Activated naive CD8-positive, alpha-beta T cell treated with anti-CD3 and anti-CD28 coated beads, Interleukin-2, amount 10 ng/mL, durations not matched to agents 7 days and 5 days (primary cell): Measurements from ENCODE around the gene CNPY3. TPM values are rescaled to one million over a fixed set of nuclear protein-coding genes. Genes with fewer than 3 reads are reported as not detected.
"Not testable (repeated sequence)": the region's sequence is repeated elsewhere in the genome, so short reads cannot be mapped to it uniquely, and the experiment has no call there.

Source experiments
- ATAC-seq: fragments of 150-1000 bp; cut with Tn5 transposase; one replicate; pipeline ENCODE4 v1.10.0; 2021; ENCODE audit warnings: low read depth, moderate library complexity
- POLR2A ChIA-PET: fragments of 350-600 bp; sonication (Branson Sonifier 250); formaldehyde crosslinking; loops from one replicate; lab custom pipeline; 2021; ENCODE audit warnings: antibody characterized with exemption; lab: Charles Lee
- DNase-seq: peaks from one replicate; pipeline ENCODE4 v3.0.0; 2021
- H3K27ac Mint-ChIP-seq: one replicate; pipeline ENCODE4 v1.8.0; 2022; ENCODE audit warnings: mild to moderate bottlenecking, mixed read lengths
- H3K27me3 Mint-ChIP-seq: one replicate; pipeline ENCODE4 v1.8.0; 2022; ENCODE audit warnings: mild to moderate bottlenecking, moderate library complexity, mixed read lengths
- H3K36me3 Mint-ChIP-seq: one replicate; pipeline ENCODE4 v1.8.0; 2021; ENCODE audit warnings: mild to moderate bottlenecking, mixed read lengths
- H3K4me1 Mint-ChIP-seq: one replicate; pipeline ENCODE4 v1.8.0; 2021; ENCODE audit warnings: mixed read lengths
- H3K4me3 Mint-ChIP-seq: one replicate; pipeline ENCODE4 v1.8.0; 2022; ENCODE audit warnings: mild to moderate bottlenecking, moderate library complexity, mixed read lengths
- H3K9me3 Mint-ChIP-seq: one replicate; pipeline ENCODE4 v1.8.0; 2021; ENCODE audit warnings: mixed read lengths
- total RNA-seq, 2 experiments: library from RNA; stranded (reverse); gene quantifications; one replicate each; pipeline ENCODE4 v1.2.3, GENCODE V29; 2021

Gene CNPY3
- total RNA-seq, 2 experiments from 2014 or later: 90.8 to 91.4 TPM

GRCh38 chr6:42942444-42942843 lies 13.2 kb downstream of the CNPY3 start:
- H3K27me3 Mint-ChIP-seq: no peaks in the 10 kb centered on the region
- peaks cover 4% of the 10 kb centered on the region for H3K4me1 Mint-ChIP-seq
- H3K36me3 Mint-ChIP-seq: peaks cover 13% of the 10 kb centered on the region
- ATAC-seq (no peak), DNase-seq (no peak)
- POLR2A ChIA-PET: no interaction called here
- no peaks in the 10 kb centered on the region for H3K9me3 Mint-ChIP-seq
- H3K27ac Mint-ChIP-seq: no peak overlapping the region
- H3K4me3 Mint-ChIP-seq: no peak overlapping the region

GRCh38 chr6:42947950-42948349 lies 18.7 kb downstream of the CNPY3 start:
- Mint-ChIP-seq H3K4me3 (no peak overlapping the region), H3K4me1 (no peaks in the 10 kb centered on the region), H3K36me3 (peaks cover 3% of the 10 kb centered on the region), H3K9me3 (no peaks in the 10 kb centered on the region), H3K27ac (no peak overlapping the region), H3K27me3 (no peaks in the 10 kb centered on the region)
- ATAC-seq (no peak), DNase-seq (no peak)
- POLR2A ChIA-PET: no interaction called here

- Mint-ChIP-seq H3K4me1 (no peaks in the 10 kb centered on the region), H3K36me3 (no peaks in the 10 kb centered on the region), H3K9me3 (no peaks in the 10 kb centered on the region), H3K27me3 (no peaks in the 10 kb centered on the region), H3K27ac (no peak overlapping the region), H3K4me3 (no peak overlapping the region)
- POLR2A ChIA-PET: no interaction called here
- ATAC-seq (no peak), DNase-seq (no peak)
These were observed 23.1 kb downstream of the CNPY3 start for GRCh38 chr6:42952389-42952788.

- POLR2A ChIA-PET, H3K4me1 Mint-ChIP-seq, H3K27ac Mint-ChIP-seq, H3K27me3 Mint-ChIP-seq, ATAC-seq, H3K4me3 Mint-ChIP-seq, H3K36me3 Mint-ChIP-seq, DNase-seq, H3K9me3 Mint-ChIP-seq: not testable (repeated sequence)
These were observed 25.1 kb downstream of the CNPY3 start for GRCh38 chr6:42954405-42954804.

- Mint-ChIP-seq H3K9me3 (no peaks in the 10 kb centered on the region), H3K36me3 (peaks cover 6% of the 10 kb centered on the region), H3K27ac (no peak overlapping the region), H3K4me1 (peaks cover 11% of the 10 kb centered on the region), H3K27me3 (peaks cover 6% of the 10 kb centered on the region), H3K4me3 (no peak overlapping the region)
- ATAC-seq (no peak), DNase-seq (no peak)
- POLR2A ChIA-PET: interaction anchor here (0.8 kb wide), 1 partner anchor 20 kb away, joined by 3 read pairs; no protein-coding TSS in a partner anchor
These were observed 28.8 kb downstream of the CNPY3 start for GRCh38 chr6:42958125-42958524.

- H3K4me1 Mint-ChIP-seq: peaks cover 11% of the 10 kb centered on the region
- peak overlapping the region; percentile 77 for H3K4me3 Mint-ChIP-seq
- no peaks in the 10 kb centered on the region for H3K9me3 Mint-ChIP-seq
- DNase-seq (no peak), ATAC-seq (no peak)
- no peak overlapping the region for H3K27ac Mint-ChIP-seq
- peaks cover 6% of the 10 kb centered on the region for H3K27me3 Mint-ChIP-seq
- POLR2A ChIA-PET: interaction anchor here (0.6 to 1.1 kb wide), 2 partner anchors 21 to 895 kb away, joined by 3 to 4 read pairs; no protein-coding TSS in a partner anchor
- H3K36me3 Mint-ChIP-seq: peaks cover 9% of the 10 kb centered on the region
These were observed 30.6 kb downstream of the CNPY3 start for GRCh38 chr6:42959917-42960242.

GRCh38 chr6:42960243-42961019 lies 31.2 kb downstream of the CNPY3 start, which contains the start of gene GNMT:
TSS of gene GNMT (plus strand) at chr6:42960754. CDS start at chr6:42960768, 14 bp downstream.
- Mint-ChIP-seq H3K27ac (no peak within 1 kb of the TSS), H3K9me3 (no peaks in the 10 kb centered on the region), H3K27me3 (peaks cover 6% of the 10 kb centered on the region), H3K36me3 (peaks cover 9% of the 10 kb centered on the region), H3K4me3 (peak within 1 kb of the TSS; percentile 77), H3K4me1 (peaks cover 11% of the 10 kb centered on the region)
- DNase-seq: peak; percentile 59
- POLR2A ChIA-PET: interaction anchor here (0.6 to 1.6 kb wide), 3 partner anchors 10 to 896 kb away, joined by 3 to 4 read pairs (median 4); no protein-coding TSS in a partner anchor
- peak; percentile 77 for ATAC-seq

GRCh38 chr6:42961020-42961470 lies 31.8 kb downstream of the CNPY3 start:
- H3K27me3 Mint-ChIP-seq: peaks cover 6% of the 10 kb centered on the region
- no peaks in the 10 kb centered on the region for H3K9me3 Mint-ChIP-seq
- DNase-seq: no peak
- peaks cover 11% of the 10 kb centered on the region for H3K4me1 Mint-ChIP-seq
- peak overlapping the region; percentile 77 for H3K4me3 Mint-ChIP-seq
- peaks cover 9% of the 10 kb centered on the region for H3K36me3 Mint-ChIP-seq
- POLR2A ChIA-PET: interaction anchor here (0.7 to 1.6 kb wide), 2 partner anchors 10 to 18 kb away, joined by 4 to 6 read pairs; partner anchors contain the start of gene PEX6
- ATAC-seq: peak; percentile 7
- no peak overlapping the region for H3K27ac Mint-ChIP-seq

GRCh38 chr6:42962096-42962495 lies 32.8 kb downstream of the CNPY3 start:
- peaks cover 6% of the 10 kb centered on the region for H3K27me3 Mint-ChIP-seq
- peaks cover 11% of the 10 kb centered on the region for H3K4me1 Mint-ChIP-seq
- DNase-seq (no peak), ATAC-seq (no peak)
- no peak overlapping the region for H3K27ac Mint-ChIP-seq
- POLR2A ChIA-PET: no interaction called here
- no peaks in the 10 kb centered on the region for H3K9me3 Mint-ChIP-seq
- peaks cover 9% of the 10 kb centered on the region for H3K36me3 Mint-ChIP-seq
- no peak overlapping the region for H3K4me3 Mint-ChIP-seq

- Mint-ChIP-seq H3K27ac (no peak overlapping the region), H3K9me3 (no peaks in the 10 kb centered on the region), H3K4me3 (no peak overlapping the region), H3K36me3 (peaks cover 9% of the 10 kb centered on the region), H3K27me3 (peaks cover 6% of the 10 kb centered on the region), H3K4me1 (peaks cover 11% of the 10 kb centered on the region)
- DNase-seq (no peak), ATAC-seq (no peak)
- POLR2A ChIA-PET: no interaction called here
These were observed 33.4 kb downstream of the CNPY3 start for GRCh38 chr6:42962502-42963178.

- Mint-ChIP-seq H3K27me3 (peaks cover 6% of the 10 kb centered on the region), H3K4me3 (no peak overlapping the region), H3K36me3 (peaks cover 9% of the 10 kb centered on the region), H3K27ac (no peak overlapping the region), H3K9me3 (no peaks in the 10 kb centered on the region), H3K4me1 (peaks cover 11% of the 10 kb centered on the region)
- POLR2A ChIA-PET: no interaction called here
- no peak for ATAC-seq
- DNase-seq: no peak
These were observed 34.0 kb downstream of the CNPY3 start for GRCh38 chr6:42963179-42963854.

- no peak for DNase-seq
- Mint-ChIP-seq H3K27ac (no peak overlapping the region), H3K27me3 (peaks cover 6% of the 10 kb centered on the region)
These were observed 34.8 kb downstream of the CNPY3 start for GRCh38 chr6:42963855-42964605.

More at GRCh38 chr6:42963855-42964605, 34.8 kb downstream of the CNPY3 start:
- H3K36me3 Mint-ChIP-seq: peaks cover 9% of the 10 kb centered on the region
- H3K9me3 Mint-ChIP-seq: no peaks in the 10 kb centered on the region
- H3K4me3 Mint-ChIP-seq: no peak overlapping the region
- peaks cover 11% of the 10 kb centered on the region for H3K4me1 Mint-ChIP-seq
- POLR2A ChIA-PET: interaction anchor here (0.7 to 3.6 kb wide), 3 partner anchors 15 to 169 kb away, joined by 3 to 23 read pairs (median 4); partner anchors contain the start of gene PEX6
- peak; percentile 54 for ATAC-seq
